CD14-positive monocyte (primary cell): ENCODE data around the gene HMX1. TPM values are rescaled to one million over a fixed set of nuclear protein-coding genes. Genes with fewer than 3 reads are reported as not detected.

ENCODE experiments used
- DNase-seq, 3 donors: peaks; one replicate each; pipeline ENCODE4 v3.0.0-alpha.2; 2011 to 2022
- H2AFZ ChIP-seq: 2 replicates; pipeline ENCODE4 v1.6.0; 2012; ENCODE audit warnings: mild to moderate bottlenecking, low read depth, low read length, inconsistent platforms; ENCODE audit not compliant: insufficient read depth, poor library complexity, severe bottlenecking
- H3K27ac ChIP-seq, 2 donors: 1 replicate in 1 of 2; 2 replicates in 1 of 2; pipeline ENCODE4 v1.5.1; 2012 to 2013; ENCODE audit warnings: low read length in 2 of 2, control low read depth in 1 of 2, inconsistent platforms in 1 of 2, low read depth in 1 of 2, mild to moderate bottlenecking in 1 of 2
- H3K27me3 ChIP-seq, 2 donors: one replicate each; pipeline versions ENCODE4 v1.6.0 to v1.6.1; 2011 to 2013; ENCODE audit warnings: low read length in 2 of 2; ENCODE audit not compliant: control insufficient read depth in 2 of 2, insufficient read depth in 2 of 2
- H3K36me3 ChIP-seq, 2 donors: replicated peaks in 1 of 2; 1 replicate in 1 of 2; 2 replicates in 1 of 2; pipeline versions ENCODE4 v1.5.1 to v1.6.1; 2012 to 2013; ENCODE audit warnings: low read length in 2 of 2, control low read depth in 1 of 2, inconsistent platforms in 1 of 2, mild to moderate bottlenecking in 1 of 2; ENCODE audit not compliant: insufficient read depth in 2 of 2, control insufficient read depth in 1 of 2
- H3K4me1 ChIP-seq, 2 donors: 1 replicate in 1 of 2; 2 replicates in 1 of 2; pipeline versions ENCODE4 v1.5.1 to v1.6.1; 2012 to 2013; ENCODE audit warnings: low read length in 2 of 2, control low read depth in 1 of 2, inconsistent platforms in 1 of 2, mild to moderate bottlenecking in 1 of 2, moderate library complexity in 1 of 2; ENCODE audit not compliant: insufficient read depth in 2 of 2, control insufficient read depth in 1 of 2
- H3K4me2 ChIP-seq: replicated peaks from 2 replicates; pipeline ENCODE3; 2012; ENCODE audit warnings: low read length, moderate library complexity, mild to moderate bottlenecking; ENCODE audit not compliant: poor library complexity, severe bottlenecking; ENCODE audit errors: extremely low read depth
- H3K4me3 ChIP-seq, 3 experiments: fragments of 200-600 bp in 1 of 3; sonication (generic) in 1 of 3; replicated peaks in 1 of 3; 1 replicate in 2 of 3; 2 replicates in 1 of 3; pipeline ENCODE4 v1.5.1; 2011 to 2013; ENCODE audit warnings: low read length in 3 of 3, mild to moderate bottlenecking in 3 of 3, control low read depth in 2 of 3, low read depth in 2 of 3, inconsistent platforms in 1 of 3, moderate library complexity in 1 of 3
- H3K79me2 ChIP-seq: 2 replicates; pipeline ENCODE4 v1.6.0; 2012; ENCODE audit warnings: mild to moderate bottlenecking, control low read depth, inconsistent platforms, low read length, moderate library complexity; ENCODE audit not compliant: insufficient read depth
- H3K9ac ChIP-seq: 2 replicates; pipeline ENCODE4 v1.6.0; 2017; ENCODE audit warnings: low read length, mild to moderate bottlenecking; ENCODE audit not compliant: insufficient read depth, poor library complexity, severe bottlenecking
- H3K9me3 ChIP-seq, 2 donors: replicated peaks in 1 of 2; 1 replicate in 1 of 2; 2 replicates in 1 of 2; pipeline versions ENCODE4 v1.5.1 to v1.6.1; 2012 to 2013; ENCODE audit warnings: low read length in 2 of 2, control low read depth in 1 of 2; ENCODE audit not compliant: control insufficient read depth in 1 of 2, insufficient read depth in 1 of 2
- H4K20me1 ChIP-seq: 2 replicates; pipeline ENCODE4 v1.6.0; 2012; ENCODE audit warnings: mild to moderate bottlenecking, low read length, control low read depth, moderate library complexity; ENCODE audit not compliant: insufficient read depth
- H3K27ac Mint-ChIP-seq, 7 donors: one replicate each; pipeline ENCODE4 v1.8.0; 2020; ENCODE audit warnings: mild to moderate bottlenecking in 7 of 7, mixed read lengths in 7 of 7, moderate library complexity in 6 of 7, inconsistent platforms in 2 of 7
- H3K27me3 Mint-ChIP-seq, 3 donors: one replicate each; pipeline ENCODE4 v1.8.0; 2021 to 2022; ENCODE audit warnings: low read depth in 3 of 3, mild to moderate bottlenecking in 3 of 3, mixed read lengths in 3 of 3, moderate library complexity in 3 of 3, inconsistent platforms in 1 of 3
- H3K36me3 Mint-ChIP-seq, 2 donors: one replicate each; pipeline ENCODE4 v1.8.0; 2020; ENCODE audit warnings: mixed read lengths in 2 of 2, inconsistent platforms in 1 of 2, mild to moderate bottlenecking in 1 of 2
- H3K4me1 Mint-ChIP-seq: one replicate; pipeline ENCODE4 v1.8.0; 2020; ENCODE audit warnings: mild to moderate bottlenecking, mixed read lengths
- H3K4me3 Mint-ChIP-seq, 2 donors: one replicate each; pipeline ENCODE4 v1.8.0; 2020; ENCODE audit warnings: mild to moderate bottlenecking in 2 of 2, mixed read lengths in 2 of 2, moderate library complexity in 1 of 2
- H3K9me3 Mint-ChIP-seq, 7 donors: one replicate each; pipeline ENCODE4 v1.8.0; 2020 to 2022; ENCODE audit warnings: mixed read lengths in 7 of 7, mild to moderate bottlenecking in 6 of 7, moderate library complexity in 6 of 7, inconsistent platforms in 2 of 7
- CTCF ChIP-seq: fragments of 200-600 bp; IDR thresholded peaks from one replicate; pipeline ENCODE4 v1.8.0; 2022; ENCODE audit warnings: antibody characterized with exemption, mild to moderate bottlenecking
- WGBS: methylation state at CpG from one replicate; pipeline ENCODE4 v1.1.5; 2013; ENCODE audit warnings: missing lambda C conversion rate; ENCODE audit not compliant: insufficient coverage; 5-methylcytosine and 5-hydroxymethylcytosine counted together
- intact Hi-C, 2 donors: fragments of 100-400 bp; cut with micrococcal nuclease; formaldehyde crosslinking; loops; one replicate each; pipeline versions ENCODE4 v1.15.0 to v1.15.1; 2023
- polyA plus RNA-seq, 3 donors: library from polyadenylated mRNA; depleted of rRNA in 1 of 3; unstranded in 2 of 3; stranded (reverse) in 1 of 3; fragments of 300-500 nt in 2 of 3; fragments of >200 nt in 1 of 3; fragmentation: Illumina TruSeq in 2 of 3; gene quantifications; 1 replicate in 2 of 3; 2 replicates in 1 of 3; pipeline ENCODE4 v1.2.3, GENCODE V29; 2012 to 2021

The HMX1 gene
- polyA plus RNA-seq, 3 donors = not detected

GRCh38 chr4:8913121-8913857 is 41.6 kb upstream of the HMX1 start:
- WGBS = 75% methylated on average over 16 of the region's 24 CpGs
- TF ChIP-seq CTCF = no peak
- H3K27me3 ChIP-seq = no peaks in the 10 kb centered on the region
- H3K4me1 Mint-ChIP-seq = no peaks in the 10 kb centered on the region
- H2AFZ ChIP-seq = no peak overlapping the region
- no peaks in the 10 kb centered on the region for H3K4me1 ChIP-seq
- intact Hi-C loops = no loop called here
- H4K20me1 ChIP-seq = no peaks in the 10 kb centered on the region
- H3K4me3 Mint-ChIP-seq = no peak overlapping the region
- no peaks in the 10 kb centered on the region for H3K79me2 ChIP-seq
- H3K4me2 ChIP-seq = no peak overlapping the region
- no peak overlapping the region for H3K27ac ChIP-seq
- no peaks in the 10 kb centered on the region for H3K36me3 ChIP-seq
- no peaks in the 10 kb centered on the region for H3K9me3 ChIP-seq
- H3K27ac Mint-ChIP-seq = no peak overlapping the region
- H3K27me3 Mint-ChIP-seq = peaks cover 4 to 8% (median 5%) of the 10 kb centered on the region in 3 donors
- H3K9me3 Mint-ChIP-seq = peaks cover 0 to 1% (median 0%) of the 10 kb centered on the region in 7 donors
- H3K9ac ChIP-seq = no peak overlapping the region
- H3K4me3 ChIP-seq = no peak overlapping the region
- no peak for DNase-seq
- no peaks in the 10 kb centered on the region for H3K36me3 Mint-ChIP-seq

- no peaks in the 10 kb centered on the region for H3K4me1 Mint-ChIP-seq
- TF ChIP-seq CTCF = no peak
- Histone ChIP-seq H2AFZ (no peak overlapping the region), H3K9ac (no peak overlapping the region), H3K27me3 (no peaks in the 10 kb centered on the region), H3K4me1 (no peaks in the 10 kb centered on the region), H3K4me2 (no peak overlapping the region), H3K27ac (no peak overlapping the region), H3K4me3 (no peak overlapping the region), H3K9me3 (no peaks in the 10 kb centered on the region), H4K20me1 (no peaks in the 10 kb centered on the region), H3K36me3 (no peaks in the 10 kb centered on the region), H3K79me2 (no peaks in the 10 kb centered on the region)
- no peak overlapping the region for H3K4me3 Mint-ChIP-seq
- peaks cover 4 to 8% (median 6%) of the 10 kb centered on the region in 3 donors for H3K27me3 Mint-ChIP-seq
- DNase-seq = no peak
- intact Hi-C loops = no loop called here
- H3K36me3 Mint-ChIP-seq = no peaks in the 10 kb centered on the region
- peaks cover 0 to 1% (median 0%) of the 10 kb centered on the region in 7 donors for H3K9me3 Mint-ChIP-seq
- 87% methylated on average over 3 of the region's 6 CpGs for WGBS
- no peak overlapping the region for H3K27ac Mint-ChIP-seq
Measured at GRCh38 chr4:8912506-8912905, 40.9 kb upstream of the HMX1 start.
